ENCODE measurements around the gene CDH3. TPM values are rescaled to one million over a fixed set of nuclear protein-coding genes. Genes with fewer than 3 reads are reported as not detected.

Gene CDH3
- total and polyA plus RNA-seq, 2 of the 13 experiments (the other 11 are each of a cell fraction or from before 2014, with no cell fraction given) = 0.11 TPM; not detected in 1

- peak; percentile 55 for ATAC-seq
- in situ Hi-C loops (cut with HindIII; ENCODE audit: extremely low pct_ligation_motif_present, low pct_unique_long_range_greater_than_20kb) = loop anchor here (5.0 kb wide), 1 partner anchor 52 kb away; no protein-coding TSS in a partner anchor
- CTCF ChIA-PET (ENCODE audit: low intra/inter-chr PET ratio, low total read pairs) = no interaction called here
- Histone ChIP-seq H3K79me2 (ENCODE audit: insufficient read depth, low read length) (no peaks in the 10 kb centered on the region), H3K4me3 (replicated peaks in 1 of 3; ENCODE audit: insufficient read depth in 1 of 3, low read depth in 2 of 3, low read length in 3 of 3) (peak overlapping the region in 2 of 3 experiments; percentile 5 to 42; a peak in 3 of 6 replicates), H4K20me1 (ENCODE audit: insufficient read depth, low read length) (no peaks in the 10 kb centered on the region), H3K27me3 (ENCODE audit: control insufficient read depth in 1 of 2, insufficient read depth in 2 of 2, low read length in 2 of 2) (peaks cover 1 to 26% of the 10 kb centered on the region in 2 experiments; a peak in 3 of 5 replicates), H3K4me2 (ENCODE audit: low read depth, low read length) (peak overlapping the region; percentile 80), H3K9me3 (ENCODE audit: low read length) (no peaks in the 10 kb centered on the region), H2AFZ (ENCODE audit: low read length) (no peak overlapping the region), H3K36me3 (replicated peaks in 1 of 2; ENCODE audit: control insufficient read depth in 1 of 2, insufficient read depth in 2 of 2, low read length in 2 of 2) (no peaks in the 10 kb centered on the region), H3K4me1 (ENCODE audit: insufficient read depth, low read length) (peaks cover 91% of the 10 kb centered on the region), H3K27ac (ENCODE audit: extremely low read length, insufficient read depth, low read length) (peak overlapping the region; percentile 90), H3K9ac (ENCODE audit: insufficient read depth, low read depth, low read length) (peak overlapping the region; percentile 61)
- no TSS peak for BruUV-seq (replicated peaks)
- 2% methylated on average over 7 of the region's 7 CpGs for WGBS (ENCODE audit: low lambda C conversion rate)
- POLR2A ChIA-PET = interaction anchor here (0.8 to 7.0 kb wide), 14 partner anchors 9 to 212 kb away, joined by 3 to 134 read pairs (median 5); no protein-coding TSS in a partner anchor
- peak; percentile 75 for FAIRE-seq
- intact Hi-C loops (cut with micrococcal nuclease; ENCODE audit: unreplicated experiment) = loop anchor here (5.0 kb wide), 1 partner anchor 1768 kb away; no protein-coding TSS in a partner anchor
- DNase-seq (ENCODE audit: low spot score) = peak; percentile 90
- TF ChIP-seq TBX2 (CRISPR knock-in tag; IDR thresholded peaks at IDR 0.05; ENCODE audit: borderline replicate concordance) (peak; percentile 27; the same call in 1 of the 2 replicates), ZNF550 (CRISPR knock-in tag; IDR thresholded peaks at IDR 0.05; ENCODE audit: borderline replicate concordance) (no peak), ISL2 (CRISPR knock-in tag; IDR thresholded peaks at IDR 0.05) (peak; percentile 75; the same call in 1 of the 2 replicates), HHEX (CRISPR knock-in tag; IDR thresholded peaks at IDR 0.05) (0 out of 2 replicates have a peak, but pooled peaks have one; percentile 55), ZNF639 (CRISPR knock-in tag; conservative IDR thresholded peaks at IDR 0.05) (no peak; the same call in 1 of the 2 replicates), ZNF878 (CRISPR knock-in tag; IDR thresholded peaks at IDR 0.05) (peak; percentile 52; the same call in 1 of the 2 replicates), SRSF1 (optimal IDR thresholded peaks at IDR 0.05; ENCODE audit: low read depth, low read length) (no peak), TRAFD1 (CRISPR knock-in tag; IDR thresholded peaks at IDR 0.05; ENCODE audit: borderline replicate concordance) (0 out of 2 replicates have a peak, but pooled peaks have one; percentile 1), CBX1 (IDR thresholded peaks at IDR 0.05; ENCODE audit: low read depth) (no peak), KDM5A (IDR thresholded peaks at IDR 0.05; ENCODE audit: borderline replicate concordance, low read length) (no peak), ZNF580 (CRISPR knock-in tag; IDR thresholded peaks at IDR 0.05; ENCODE audit: borderline replicate concordance, low read depth) (0 out of 2 replicates have a peak, but pooled peaks have one; percentile 24), GLI4 (CRISPR knock-in tag; IDR thresholded peaks at IDR 0.05; ENCODE audit: borderline replicate concordance) (0 out of 2 replicates have a peak, but pooled peaks have one; percentile 48), ZNF446 (CRISPR knock-in tag; IDR thresholded peaks at IDR 0.05) (no peak), PAF1 (CRISPR knock-in tag; IDR thresholded peaks at IDR 0.05) (no peak), JUN (CRISPR knock-in tag; IDR thresholded peaks at IDR 0.05) (peak; percentile 57; the same call in 1 of the 2 replicates), FOXA3 (CRISPR knock-in tag; IDR thresholded peaks at IDR 0.05) (peak; percentile 62), ZBTB49 (CRISPR knock-in tag; IDR thresholded peaks at IDR 0.05; ENCODE audit: borderline replicate concordance) (no peak), ZNF549 (CRISPR knock-in tag; IDR thresholded peaks at IDR 0.05) (no peak)
Measured at GRCh38 chr16:68739964-68740627, 95.0 kb downstream of the CDH3 start.
